Mucosa of descending colon (tissue), 3 donors: ENCODE data around the gene DNAI1. TPM values are rescaled to one million over a fixed set of nuclear protein-coding genes. Genes with fewer than 3 reads are reported as not detected.

ENCODE experiments used
- ATAC-seq: fragments of 200-7000 bp; cut with Tn5 transposase; one replicate; pipeline ENCODE4 v1.9.1; 2020; ENCODE audit warnings: mild to moderate bottlenecking, moderate library complexity
- DNase-seq, 3 donors: peaks; one replicate each; pipeline ENCODE4 v3.0.0-alpha.2; 2020
- H3K36me3 ChIP-seq: fragments of 200-600 bp; one replicate; pipeline ENCODE4 v1.8.0; 2021; ENCODE audit warnings: low read depth, mild to moderate bottlenecking
- H3K4me1 ChIP-seq: fragments of 200-600 bp; one replicate; pipeline ENCODE4 v1.8.0; 2021; ENCODE audit warnings: low read depth, mild to moderate bottlenecking
- H3K4me3 ChIP-seq: fragments of 200-600 bp; one replicate; pipeline ENCODE4 v1.8.0; 2021; ENCODE audit warnings: mild to moderate bottlenecking
- H3K9me3 ChIP-seq: fragments of 200-600 bp; one replicate; pipeline ENCODE4 v1.8.0; 2021; ENCODE audit warnings: mild to moderate bottlenecking
- CTCF ChIP-seq: fragments of 200-600 bp; IDR thresholded peaks from one replicate; pipeline ENCODE4 v1.8.0; 2022; ENCODE audit warnings: antibody characterized with exemption, mild to moderate bottlenecking
- intact Hi-C, 2 donors: fragments of 100-400 bp; cut with DNase I in 1 of 2; cut with micrococcal nuclease in 1 of 2; formaldehyde crosslinking; loops; one replicate each; pipeline versions ENCODE4 v1.11.0 to v1.11.1; 2022; cut with DNase I, micrococcal nuclease
- total RNA-seq, 3 donors: library from RNA; stranded (reverse); fragmentation: NEBNext Ultra II Directional in 2 of 3; extraction: Animal tissue kit (Norgen Biotek cat#: 25700) in 2 of 3; gene quantifications; one replicate each; pipeline versions ENCODE4 v1.2.1 to v1.2.4, GENCODE V29; 2021 to 2023
- donor health status: DM: no; HTN: no; CAD: no; lungs with moderate emphysema.
- donor health status: DM: no; HTN: no; CAD: no.
- donor health status: DM: no; HTN: yes; CAD: no.

The DNAI1 gene
- total RNA-seq, 3 donors from 2014 or later: not detected

DNA sequence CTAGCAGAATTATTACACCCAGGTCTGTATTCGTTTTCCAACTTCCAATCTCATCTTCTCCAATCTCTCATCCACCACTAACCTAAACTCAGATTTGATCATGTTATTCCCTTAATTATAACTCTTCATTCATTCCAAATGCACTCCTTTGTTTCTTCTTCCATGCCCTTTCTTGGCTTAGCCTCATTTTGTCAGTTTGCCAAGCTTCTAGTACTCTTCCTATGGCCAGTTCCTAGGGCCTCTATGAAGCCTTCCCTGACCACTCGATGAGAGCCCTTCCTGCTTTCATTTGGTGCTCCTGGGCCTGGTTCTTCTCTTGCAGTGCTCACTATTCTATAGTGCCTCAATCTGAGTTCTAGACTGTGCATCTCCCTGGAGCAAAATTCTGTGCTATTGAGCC is 6.0 kb upstream of the DNAI1 start:
- no peak for TF ChIP-seq CTCF
- ATAC-seq: no peak
- H3K9me3 ChIP-seq: no peaks in the 10 kb centered on the region
- peaks cover 11% of the 10 kb centered on the region for H3K4me1 ChIP-seq
- no peak overlapping the region for H3K4me3 ChIP-seq
- no peak for DNase-seq
- intact Hi-C loops: no loop called here
- H3K36me3 ChIP-seq: no peaks in the 10 kb centered on the region

DNA sequence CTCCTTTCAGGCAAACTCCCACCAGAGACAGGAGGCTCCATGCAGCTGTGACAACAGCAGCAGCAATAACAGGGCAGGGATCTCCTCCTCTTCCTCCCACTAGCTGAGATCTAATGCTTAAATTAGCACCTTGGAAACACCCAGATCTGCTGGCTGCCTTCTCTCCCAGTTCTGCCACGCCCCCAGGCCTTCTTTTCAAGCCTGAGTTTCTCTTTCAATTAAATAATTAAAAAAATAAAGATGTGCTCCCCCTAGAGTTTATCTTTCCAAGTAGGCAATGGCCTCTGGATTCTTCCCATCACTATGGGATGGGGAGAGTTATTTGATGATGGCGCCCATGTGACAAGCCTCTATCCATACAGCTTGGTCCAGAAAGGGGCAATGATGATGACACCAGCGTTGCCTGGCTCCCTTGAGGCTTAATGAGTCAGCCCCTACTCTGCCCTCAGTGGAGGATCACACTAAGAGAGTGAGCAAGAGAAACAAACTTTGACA is 4.0 kb upstream of the DNAI1 start:
- Histone ChIP-seq H3K4me1 (peaks cover 13% of the 10 kb centered on the region), H3K9me3 (no peaks in the 10 kb centered on the region), H3K4me3 (no peak overlapping the region), H3K36me3 (no peaks in the 10 kb centered on the region)
- TF ChIP-seq CTCF: no peak
- DNase-seq (no peak), ATAC-seq (no peak)
- intact Hi-C loops: no loop called here

DNA sequence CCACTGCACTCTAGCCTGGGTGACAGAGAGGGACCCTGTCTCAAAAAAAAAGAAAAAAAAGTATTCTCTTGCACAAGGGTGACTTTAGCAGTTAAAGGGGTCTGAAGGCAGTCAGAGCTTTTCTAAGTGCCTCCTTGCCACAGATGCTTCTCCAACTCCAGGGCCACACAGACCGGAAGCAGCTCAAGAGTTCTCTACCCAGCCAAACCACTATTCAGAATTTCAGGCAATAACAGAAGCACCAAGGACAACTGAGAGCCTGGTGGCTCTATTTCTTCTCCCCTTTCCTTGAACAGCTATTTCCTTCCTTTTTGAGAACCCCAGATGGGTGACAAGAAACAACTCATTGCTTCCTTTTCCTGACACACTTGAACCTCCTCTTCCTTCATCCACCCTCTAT is 2.5 kb upstream of the DNAI1 start:
- intact Hi-C loops: no loop called here
- Histone ChIP-seq H3K36me3 (no peaks in the 10 kb centered on the region), H3K9me3 (no peaks in the 10 kb centered on the region), H3K4me3 (no peak overlapping the region), H3K4me1 (peaks cover 13% of the 10 kb centered on the region)
- DNase-seq: no peak
- no peak for TF ChIP-seq CTCF
- ATAC-seq: no peak

- Histone ChIP-seq H3K9me3 (no peaks in the 10 kb centered on the region), H3K4me3 (no peak overlapping the region), H3K36me3 (no peaks in the 10 kb centered on the region), H3K4me1 (peaks cover 13% of the 10 kb centered on the region)
- TF ChIP-seq CTCF: no peak
- ATAC-seq: no peak
- intact Hi-C loops: no loop called here
- DNase-seq: no peak
Measured at GRCh38 chr9:34456746-34457145, 1.9 kb upstream of the DNAI1 start.

DNA sequence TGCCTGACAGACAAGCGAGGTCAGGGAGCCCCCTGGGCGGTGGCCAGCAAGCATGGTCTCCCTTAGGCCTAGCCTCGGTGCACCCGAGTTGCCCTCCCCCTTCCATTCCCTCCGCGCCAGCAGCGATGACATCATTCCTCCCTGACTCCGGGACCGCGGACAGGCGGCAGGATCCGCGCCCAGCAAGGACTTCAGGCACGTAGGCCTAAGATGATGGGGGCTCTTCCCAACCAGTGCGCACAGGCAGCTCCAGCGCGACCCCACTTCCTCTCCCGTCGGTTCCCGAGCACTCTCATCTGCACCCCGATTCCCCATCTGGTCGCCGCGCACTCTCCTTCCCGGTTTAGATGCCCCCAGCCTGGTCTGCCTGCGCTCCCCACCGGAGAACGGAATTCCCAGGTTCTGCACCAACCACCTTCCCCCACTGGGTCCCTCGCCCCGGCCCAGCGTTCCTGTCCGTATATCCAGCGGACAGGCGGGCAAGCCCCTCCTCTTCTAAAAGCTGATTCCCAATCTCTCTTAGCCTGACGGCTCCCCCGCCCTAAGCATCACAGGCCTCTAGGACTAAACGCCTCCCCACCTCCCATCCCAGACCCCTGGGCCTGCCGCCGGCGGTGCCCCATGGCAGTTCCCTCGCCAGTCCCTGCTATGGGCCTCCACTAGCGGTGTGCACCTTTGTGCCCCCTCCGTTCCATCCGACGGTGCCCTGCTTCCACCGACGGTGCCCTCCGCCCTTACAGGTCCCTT is 1.2 kb upstream of the DNAI1 start:
- H3K4me1 ChIP-seq: peaks cover 13% of the 10 kb centered on the region
- intact Hi-C loops: no loop called here
- no peaks in the 10 kb centered on the region for H3K36me3 ChIP-seq
- H3K4me3 ChIP-seq: peak overlapping the region; percentile 40
- ATAC-seq (no peak), DNase-seq (peak; percentile 40 to 71 (median 64))
- H3K9me3 ChIP-seq: no peaks in the 10 kb centered on the region
- TF ChIP-seq CTCF: no peak
